Measurements from ENCODE around the gene DENND4A.

DNA sequence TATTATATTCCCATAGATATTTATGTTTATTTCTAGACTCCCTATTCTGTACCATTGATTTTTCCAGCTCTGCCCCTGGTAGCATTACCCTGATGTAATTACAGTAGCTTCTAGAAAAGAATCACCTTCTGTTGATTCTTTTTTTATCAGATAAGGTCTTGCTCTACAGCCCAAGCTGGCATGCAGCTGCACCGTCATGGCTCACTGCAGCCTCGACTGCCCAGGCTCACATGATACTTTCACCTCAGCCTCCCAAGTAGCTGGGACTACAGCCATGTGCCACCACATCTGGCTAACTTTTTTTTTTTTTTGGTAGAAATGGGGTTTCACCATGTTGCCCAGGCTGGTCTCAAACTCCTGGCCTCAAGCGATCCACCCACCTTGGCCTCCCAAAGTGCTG lies 128.6 kb downstream of the DENND4A start:
- TF ChIP-seq, protein P1, sequence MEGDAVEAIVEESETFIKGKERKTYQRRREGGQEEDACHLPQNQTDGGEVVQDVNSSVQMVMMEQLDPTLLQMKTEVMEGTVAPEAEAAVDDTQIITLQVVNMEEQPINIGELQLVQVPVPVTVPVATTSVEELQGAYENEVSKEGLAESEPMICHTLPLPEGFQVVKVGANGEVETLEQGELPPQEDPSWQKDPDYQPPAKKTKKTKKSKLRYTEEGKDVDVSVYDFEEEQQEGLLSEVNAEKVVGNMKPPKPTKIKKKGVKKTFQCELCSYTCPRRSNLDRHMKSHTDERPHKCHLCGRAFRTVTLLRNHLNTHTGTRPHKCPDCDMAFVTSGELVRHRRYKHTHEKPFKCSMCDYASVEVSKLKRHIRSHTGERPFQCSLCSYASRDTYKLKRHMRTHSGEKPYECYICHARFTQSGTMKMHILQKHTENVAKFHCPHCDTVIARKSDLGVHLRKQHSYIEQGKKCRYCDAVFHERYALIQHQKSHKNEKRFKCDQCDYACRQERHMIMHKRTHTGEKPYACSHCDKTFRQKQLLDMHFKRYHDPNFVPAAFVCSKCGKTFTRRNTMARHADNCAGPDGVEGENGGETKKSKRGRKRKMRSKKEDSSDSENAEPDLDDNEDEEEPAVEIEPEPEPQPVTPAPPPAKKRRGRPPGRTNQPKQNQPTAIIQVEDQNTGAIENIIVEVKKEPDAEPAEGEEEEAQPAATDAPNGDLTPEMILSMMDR (IDR thresholded peaks at IDR 0.05 in 4 of 5, conservative IDR thresholded peaks at IDR 0.05 in 1 of 5), result no peak
- no peak for TF ChIP-seq POLR2A (IDR thresholded peaks at IDR 0.05)
